Measurements from ENCODE around the gene ZNF33B.

- TF ChIP-seq CTCF (conservative IDR thresholded peaks at IDR 0.05; ENCODE audit: low read length) (no peak), EZH2phosphoT487 (IDR thresholded peaks at IDR 0.05; ENCODE audit: borderline replicate concordance, low read depth, low read length) (no peak)
Measured at GRCh38 chr10:42556931-42557330, 81.4 kb downstream of the ZNF33B start.

Data from OCI-LY7 (cell line).